Activated naive CD4-positive, alpha-beta T cell treated with anti-CD3 and anti-CD28 coated beads, Interleukin-2, amount 50 U/mL, for 16 hours (primary cell): Measurements from ENCODE around the gene ZC3H7B.
"Not testable (repeated sequence)": the region's sequence is repeated elsewhere in the genome, so short reads cannot be mapped to it uniquely, and the experiment has no call there.

Experiments
- DNase-seq: peaks from one replicate; pipeline ENCODE4 v3.0.0-alpha.2; 2020

Gene ZC3H7B, protein sequence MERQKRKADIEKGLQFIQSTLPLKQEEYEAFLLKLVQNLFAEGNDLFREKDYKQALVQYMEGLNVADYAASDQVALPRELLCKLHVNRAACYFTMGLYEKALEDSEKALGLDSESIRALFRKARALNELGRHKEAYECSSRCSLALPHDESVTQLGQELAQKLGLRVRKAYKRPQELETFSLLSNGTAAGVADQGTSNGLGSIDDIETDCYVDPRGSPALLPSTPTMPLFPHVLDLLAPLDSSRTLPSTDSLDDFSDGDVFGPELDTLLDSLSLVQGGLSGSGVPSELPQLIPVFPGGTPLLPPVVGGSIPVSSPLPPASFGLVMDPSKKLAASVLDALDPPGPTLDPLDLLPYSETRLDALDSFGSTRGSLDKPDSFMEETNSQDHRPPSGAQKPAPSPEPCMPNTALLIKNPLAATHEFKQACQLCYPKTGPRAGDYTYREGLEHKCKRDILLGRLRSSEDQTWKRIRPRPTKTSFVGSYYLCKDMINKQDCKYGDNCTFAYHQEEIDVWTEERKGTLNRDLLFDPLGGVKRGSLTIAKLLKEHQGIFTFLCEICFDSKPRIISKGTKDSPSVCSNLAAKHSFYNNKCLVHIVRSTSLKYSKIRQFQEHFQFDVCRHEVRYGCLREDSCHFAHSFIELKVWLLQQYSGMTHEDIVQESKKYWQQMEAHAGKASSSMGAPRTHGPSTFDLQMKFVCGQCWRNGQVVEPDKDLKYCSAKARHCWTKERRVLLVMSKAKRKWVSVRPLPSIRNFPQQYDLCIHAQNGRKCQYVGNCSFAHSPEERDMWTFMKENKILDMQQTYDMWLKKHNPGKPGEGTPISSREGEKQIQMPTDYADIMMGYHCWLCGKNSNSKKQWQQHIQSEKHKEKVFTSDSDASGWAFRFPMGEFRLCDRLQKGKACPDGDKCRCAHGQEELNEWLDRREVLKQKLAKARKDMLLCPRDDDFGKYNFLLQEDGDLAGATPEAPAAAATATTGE

DNA sequence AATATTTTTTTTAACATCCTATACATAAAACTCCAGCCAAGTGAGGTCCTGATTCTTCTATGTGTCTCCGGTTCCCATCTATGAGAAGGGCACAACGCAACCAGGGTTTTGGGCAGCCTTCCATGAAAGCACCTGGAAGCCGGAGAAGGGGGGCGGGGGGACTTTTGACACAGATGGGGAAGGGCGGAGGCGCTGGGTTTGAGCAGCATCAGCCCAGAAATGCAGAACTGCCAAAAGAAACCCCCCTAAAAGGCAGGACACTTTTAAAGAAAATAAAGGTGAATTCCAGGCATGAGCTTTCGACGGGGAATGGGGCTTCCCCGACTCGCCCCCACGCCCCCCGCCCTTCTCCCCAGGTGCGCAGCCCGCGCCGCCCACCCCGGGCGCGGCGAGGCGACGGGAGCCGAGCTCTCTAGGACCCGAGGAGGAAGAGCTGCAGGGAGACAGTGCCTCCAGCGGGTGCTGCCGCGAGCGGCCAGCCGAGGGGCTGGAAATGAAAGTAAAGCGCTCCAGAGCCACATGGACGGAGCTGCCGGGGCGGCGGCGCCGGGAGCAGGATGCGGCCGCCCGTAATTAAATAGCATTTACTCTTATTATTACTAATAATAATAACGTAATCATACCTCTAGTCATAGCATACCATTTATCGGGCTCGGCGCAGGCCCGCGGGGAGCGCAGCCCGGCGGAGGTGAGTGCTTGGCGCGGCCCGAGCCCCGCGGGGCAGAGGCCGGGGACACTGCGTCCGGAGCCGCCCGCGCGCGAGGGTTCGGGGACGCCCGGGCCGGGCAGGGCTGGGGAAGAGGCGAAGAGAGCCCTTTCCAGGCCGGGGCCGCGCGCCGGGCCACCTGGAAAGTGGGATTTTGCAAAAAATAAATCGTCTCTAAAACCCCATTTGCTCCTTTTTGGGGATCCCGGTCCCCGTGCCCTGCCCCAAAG lies at the start of gene ZC3H7B:
Gene ZC3H7B, plus strand, starts transcription at position 441 of the 936 bp plus-strand sequence. CDS start 19,136 bp downstream, outside the sequence.
- DNase-seq, result peak; percentile 86

DNA sequence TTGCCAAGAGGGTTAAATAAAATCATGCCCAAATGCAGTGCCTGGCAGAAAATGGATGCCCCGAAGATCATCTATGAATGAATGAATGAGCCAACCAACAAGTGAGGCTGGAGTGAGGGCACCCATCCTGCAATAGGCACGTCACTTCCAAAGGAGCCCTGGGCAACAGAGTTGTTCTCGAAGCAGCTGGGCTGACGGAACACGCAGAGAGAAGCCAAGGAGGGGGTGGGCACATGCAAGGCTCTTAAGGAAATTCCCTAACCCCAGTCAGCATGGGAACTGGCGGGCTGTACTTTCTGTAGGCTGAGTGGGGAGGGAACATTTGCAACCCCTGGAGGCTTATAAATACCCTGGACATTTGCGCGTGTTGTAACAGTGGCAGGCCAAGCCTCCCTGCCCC lies 49.0 kb upstream of the ZC3H7B start:
- DNase-seq, result no peak

DNA sequence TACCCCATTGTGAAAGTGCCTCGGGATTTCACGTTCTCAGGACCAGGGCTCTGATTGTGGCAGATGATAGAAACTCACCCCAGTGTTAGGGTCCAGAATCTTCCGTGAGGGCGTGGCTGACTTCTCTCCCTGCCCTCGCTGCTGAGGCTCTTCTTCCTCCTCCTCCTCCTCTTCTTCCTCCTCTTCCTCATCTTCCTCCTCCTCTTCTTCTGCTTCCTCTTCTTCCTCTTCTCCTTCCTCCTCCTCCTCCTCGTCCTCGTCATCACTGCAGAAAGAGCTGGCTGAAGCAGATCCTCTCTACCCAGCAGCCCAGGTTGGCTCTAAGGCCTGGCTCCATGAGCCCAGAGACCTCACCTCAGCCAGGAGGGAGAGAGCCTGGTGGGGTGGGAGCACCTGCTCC lies 47.1 kb upstream of the ZC3H7B start:
- no peak for DNase-seq

DNA sequence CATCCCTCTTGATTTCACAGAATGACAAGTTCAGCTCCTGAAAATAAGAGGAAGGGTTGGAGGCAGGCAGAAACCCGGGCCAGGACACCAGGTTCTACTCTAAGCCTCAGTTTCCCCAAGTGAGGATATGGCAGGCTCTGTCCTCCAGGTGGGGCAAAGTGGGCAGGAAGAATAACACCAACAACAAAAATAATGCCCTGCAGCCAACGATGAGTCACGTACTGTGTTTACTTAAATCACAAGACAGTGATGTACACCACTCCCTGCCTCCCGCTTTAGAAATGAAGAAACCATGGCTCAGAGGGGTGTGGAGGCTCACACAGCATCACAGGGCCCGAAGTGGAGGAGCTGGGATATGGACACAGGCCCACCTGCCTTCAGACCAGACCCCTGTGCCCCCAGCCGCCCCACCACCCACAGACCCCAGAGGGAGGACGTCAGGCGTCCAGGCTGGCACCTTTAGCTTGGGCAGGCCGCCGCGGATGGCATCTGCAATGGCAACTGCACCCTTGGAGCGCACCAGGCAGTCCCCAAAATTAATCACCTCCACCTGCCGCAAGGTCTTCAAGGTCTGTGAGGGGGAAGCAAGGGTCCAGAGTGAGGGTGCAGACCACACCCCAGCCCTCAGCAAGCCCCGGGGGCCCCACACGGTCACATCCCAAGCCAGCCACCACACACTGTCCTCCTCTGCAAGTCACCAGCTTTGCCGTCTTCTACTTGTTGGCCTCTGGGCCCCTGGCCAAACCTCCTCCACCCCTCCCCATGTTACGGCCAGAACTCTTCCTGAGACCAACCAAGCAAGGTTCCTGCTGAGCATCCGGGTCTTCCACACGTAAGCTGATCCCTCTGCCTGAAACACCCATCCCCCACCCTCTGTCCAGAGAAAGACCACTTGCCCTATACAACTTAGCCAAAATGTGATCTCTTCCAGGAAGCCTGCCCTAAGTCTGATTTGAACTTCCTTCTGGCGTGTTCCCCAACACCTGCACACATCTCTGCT lies 44.8 kb upstream of the ZC3H7B start:
- no peak for DNase-seq

DNA sequence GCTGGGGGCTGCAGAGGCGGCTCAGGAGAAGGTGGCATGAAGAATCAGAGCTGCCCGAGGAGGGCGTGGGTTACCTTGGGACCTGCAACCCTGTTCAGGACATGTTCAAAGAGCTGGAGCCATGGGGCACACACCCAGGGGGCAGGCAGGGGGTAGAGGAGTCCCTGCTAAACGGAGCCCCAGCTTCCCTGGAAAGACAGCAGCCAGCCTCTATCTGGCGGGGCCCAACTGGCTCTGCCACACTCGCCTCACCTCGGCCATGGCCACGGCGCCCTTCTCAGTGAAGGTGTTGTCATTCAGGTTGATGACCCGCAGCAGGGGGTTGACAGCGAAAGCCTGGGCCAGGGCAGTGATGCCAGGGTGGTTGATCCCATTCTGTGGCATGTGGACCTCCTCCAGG lies 43.6 kb upstream of the ZC3H7B start:
- DNase-seq, result no peak

DNA sequence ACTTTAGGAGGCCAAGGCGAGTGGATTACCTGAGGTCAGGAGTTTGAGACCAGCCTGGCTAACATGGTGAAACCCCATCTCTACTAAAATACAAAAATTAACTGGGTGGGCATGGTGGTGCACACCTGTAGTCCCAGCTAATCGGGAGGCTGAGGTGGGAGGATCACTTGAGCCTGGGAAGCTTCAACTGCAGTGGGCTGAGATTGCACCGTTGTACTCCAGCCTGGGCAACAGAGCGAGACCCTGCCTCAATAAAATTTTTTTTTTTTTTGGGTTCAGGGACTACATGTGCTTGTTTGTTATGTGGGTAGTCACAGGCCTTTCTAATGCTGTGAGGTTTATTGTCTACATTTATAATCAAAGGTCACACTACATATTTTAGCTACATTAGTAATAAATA lies 41.6 kb upstream of the ZC3H7B start:
- not testable (repeated sequence) for DNase-seq

DNA sequence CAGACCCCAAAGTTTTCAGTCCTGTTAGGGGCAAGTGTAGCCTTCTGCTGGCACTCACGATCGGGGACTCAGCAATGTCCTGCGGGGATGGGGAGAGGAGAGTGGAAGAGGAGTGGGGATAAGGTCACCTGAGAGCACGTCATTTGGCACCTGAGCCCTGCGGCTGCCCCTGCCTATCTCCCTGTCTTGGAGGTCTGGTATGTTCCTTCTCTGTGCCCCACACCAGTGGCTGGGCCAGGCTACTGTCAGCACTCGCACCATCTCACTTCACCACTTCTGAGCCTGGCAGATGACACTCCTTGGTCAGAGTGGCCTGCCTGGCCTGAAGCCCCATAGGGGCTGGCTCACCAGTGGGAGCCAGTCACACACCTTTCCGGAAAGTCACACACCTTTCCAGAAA lies 40.5 kb upstream of the ZC3H7B start:
- no peak for DNase-seq

DNA sequence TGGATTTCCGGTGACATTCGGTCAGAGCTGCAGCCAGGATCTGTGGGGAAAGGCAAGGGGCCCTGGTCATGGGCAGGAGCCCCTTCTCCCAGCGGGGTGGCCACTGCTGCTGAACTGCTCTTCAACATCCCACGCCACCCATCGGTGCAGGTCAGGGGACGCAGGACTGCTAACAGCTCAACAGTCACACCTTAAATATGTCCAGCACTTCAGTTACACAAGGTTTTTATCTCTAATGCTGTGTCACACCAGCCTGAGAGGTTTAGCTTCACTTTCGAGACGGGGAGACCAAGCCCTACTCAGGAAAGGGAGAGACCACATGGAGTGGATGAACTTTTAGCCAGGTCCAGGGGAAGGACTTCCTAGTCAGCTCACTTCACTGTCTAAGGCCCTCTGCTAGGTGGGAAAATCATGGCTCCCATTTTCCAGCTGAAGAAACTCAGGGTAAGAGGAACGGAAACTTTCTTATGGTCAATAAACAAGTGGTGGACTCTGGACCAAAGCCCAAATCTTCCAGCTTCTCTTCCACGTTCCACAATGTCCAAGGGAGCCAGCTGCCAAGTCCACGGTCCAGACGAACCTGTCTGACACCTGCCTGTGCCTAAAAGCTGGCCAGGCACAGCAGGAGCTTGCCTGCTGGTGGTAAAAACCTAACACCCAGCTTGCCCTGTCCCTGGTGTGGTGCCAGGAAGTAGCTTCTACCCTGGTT lies 39.6 kb upstream of the ZC3H7B start:
- no peak for DNase-seq

DNA sequence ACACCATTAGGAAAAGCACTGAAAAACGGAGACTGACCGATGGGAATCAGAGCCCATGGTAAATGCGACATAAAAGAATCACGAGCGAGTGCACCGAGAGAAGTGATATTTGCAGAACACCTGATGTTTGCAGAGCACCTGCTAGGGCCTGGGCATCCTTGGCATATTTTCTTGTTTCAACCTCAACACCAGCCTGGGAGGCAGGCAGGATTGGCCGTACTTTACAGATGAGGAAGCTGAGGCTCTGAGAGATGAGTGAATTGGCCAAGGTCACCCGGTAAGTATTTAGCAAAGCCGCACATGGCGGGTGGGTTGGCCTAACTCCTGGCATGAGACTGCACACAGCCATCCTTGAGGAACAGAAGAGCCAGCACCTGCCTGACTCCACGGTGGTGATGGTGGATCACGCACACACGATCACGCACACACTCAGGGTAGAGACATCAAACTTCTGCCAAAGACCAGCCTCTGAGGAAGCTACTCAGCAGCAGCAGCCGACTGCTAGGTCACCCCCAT lies 39.0 kb upstream of the ZC3H7B start:
- no peak for DNase-seq

DNA sequence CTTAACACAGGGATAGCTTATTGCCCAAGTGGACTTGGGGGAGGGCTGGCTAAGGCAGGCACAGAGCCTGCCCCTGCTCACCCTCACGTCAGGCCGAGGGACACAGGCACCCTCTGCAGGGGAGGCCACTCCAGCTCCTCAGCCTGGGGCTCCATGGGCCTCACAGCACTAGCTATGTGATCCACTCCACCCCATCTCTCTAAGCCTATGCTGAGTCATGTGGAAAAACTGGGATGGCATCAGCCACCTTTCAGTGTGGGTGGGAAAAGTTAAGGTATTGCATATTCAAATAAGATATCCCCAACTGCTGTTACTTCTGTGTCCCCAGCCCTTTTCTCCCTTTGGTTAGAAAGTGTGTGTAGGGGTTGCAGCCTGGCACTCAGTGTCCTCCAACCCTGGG lies 37.6 kb upstream of the ZC3H7B start:
- no peak for DNase-seq

DNA sequence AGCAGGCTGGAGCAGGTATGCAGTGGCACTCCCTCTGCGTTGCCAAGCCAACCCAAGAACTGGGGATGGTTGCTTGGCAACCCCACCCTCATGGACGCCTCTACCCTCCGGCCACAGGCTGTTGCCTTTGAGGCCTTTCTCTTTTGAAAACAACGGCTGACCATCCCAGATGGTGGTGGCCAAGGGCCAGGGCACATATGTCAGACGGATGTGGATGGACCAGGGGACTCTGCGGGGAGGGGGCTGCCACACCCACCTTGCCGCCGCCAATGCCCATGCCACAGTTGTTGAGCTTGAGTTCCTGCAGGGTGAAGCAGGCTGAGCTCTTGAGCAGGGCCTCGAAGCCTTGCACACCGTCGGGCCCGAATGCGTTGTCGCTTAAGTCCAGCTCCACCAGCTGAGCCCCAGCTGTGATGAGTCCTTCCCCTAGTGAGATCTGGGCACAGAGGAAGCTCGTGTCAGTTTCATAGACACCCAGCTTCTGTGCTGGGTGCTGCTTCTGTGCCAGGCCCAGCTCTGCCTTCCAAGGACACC lies 36.9 kb upstream of the ZC3H7B start:
- DNase-seq, result no peak

DNA sequence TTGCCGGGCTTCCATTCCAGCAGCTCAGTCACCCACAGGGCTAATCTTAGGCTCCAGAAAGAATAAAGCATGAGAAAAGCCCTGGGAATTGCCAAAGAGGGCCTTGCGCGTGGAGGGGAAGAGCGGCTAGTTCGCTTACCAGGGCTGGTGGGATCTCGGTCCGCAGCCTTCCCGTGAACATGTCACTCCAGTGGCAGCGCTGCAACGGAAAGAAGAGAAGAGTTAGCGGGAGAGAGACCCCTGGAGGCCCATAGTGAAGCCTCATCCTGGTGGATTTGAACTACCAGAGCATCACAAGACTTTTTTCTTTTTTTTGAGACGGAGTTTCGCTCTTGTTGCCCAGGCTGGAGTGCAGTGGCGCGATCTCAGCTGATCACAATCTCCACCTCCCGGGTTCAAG lies 33.4 kb upstream of the ZC3H7B start:
- DNase-seq, result no peak

DNA sequence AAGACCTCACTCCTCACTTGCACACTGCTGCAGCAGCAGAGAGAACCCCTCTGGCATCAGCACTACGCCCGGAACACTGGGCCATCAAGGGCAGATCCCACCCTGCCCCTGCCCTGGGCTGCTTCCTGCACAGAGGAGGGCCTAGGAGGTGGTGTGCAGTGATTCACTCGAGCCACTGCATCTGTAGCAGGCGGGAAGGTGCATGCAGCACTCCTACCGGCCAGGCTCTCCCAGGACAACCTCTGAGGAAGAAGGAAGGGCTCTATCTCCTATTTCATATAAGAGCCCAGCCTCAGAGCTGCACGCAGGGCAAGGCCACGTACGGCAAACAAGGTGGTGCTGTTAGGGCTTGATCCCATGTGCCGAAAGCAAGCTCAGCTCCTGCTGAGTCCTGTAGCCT lies 29.5 kb upstream of the ZC3H7B start:
- no peak for DNase-seq

DNA sequence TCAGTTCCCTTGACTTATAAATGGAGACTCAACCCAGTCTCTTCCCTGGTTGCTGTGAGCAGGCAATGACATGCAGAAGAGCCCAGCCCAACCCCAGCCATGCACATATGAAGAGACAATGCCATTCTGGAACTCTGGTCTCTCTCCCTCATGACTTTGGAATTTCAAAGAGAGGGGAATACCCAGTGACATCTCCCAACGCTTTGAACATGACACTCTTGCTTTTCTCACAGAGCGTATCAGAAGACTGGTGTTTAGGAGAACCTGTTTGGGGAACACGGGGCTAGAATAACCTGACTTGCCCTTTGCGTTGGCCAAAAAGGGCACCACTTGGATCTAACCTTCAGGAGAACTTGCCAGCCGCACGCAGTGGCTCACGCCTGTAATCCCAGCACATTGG lies 28.2 kb upstream of the ZC3H7B start:
- no peak for DNase-seq

DNA sequence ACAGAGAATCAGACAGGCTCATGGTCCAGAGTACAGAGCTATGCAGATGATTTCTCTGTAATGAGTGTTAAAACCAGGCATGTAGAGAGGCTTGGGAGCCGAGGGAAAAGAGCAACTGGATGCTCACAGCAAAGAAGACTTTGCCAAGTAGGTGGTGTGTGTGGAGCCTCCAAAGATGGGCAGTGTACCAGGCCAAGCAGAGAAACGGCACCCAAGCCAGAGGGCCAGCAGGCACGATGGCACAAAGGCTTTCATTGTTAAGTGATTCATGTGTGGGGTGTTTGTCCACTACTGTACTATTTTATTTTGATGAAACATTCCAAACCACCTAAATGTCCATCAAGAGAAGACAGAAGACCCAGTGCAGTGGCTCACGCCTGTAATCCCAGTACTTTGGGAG lies 26.5 kb upstream of the ZC3H7B start:
- DNase-seq, result no peak

DNA sequence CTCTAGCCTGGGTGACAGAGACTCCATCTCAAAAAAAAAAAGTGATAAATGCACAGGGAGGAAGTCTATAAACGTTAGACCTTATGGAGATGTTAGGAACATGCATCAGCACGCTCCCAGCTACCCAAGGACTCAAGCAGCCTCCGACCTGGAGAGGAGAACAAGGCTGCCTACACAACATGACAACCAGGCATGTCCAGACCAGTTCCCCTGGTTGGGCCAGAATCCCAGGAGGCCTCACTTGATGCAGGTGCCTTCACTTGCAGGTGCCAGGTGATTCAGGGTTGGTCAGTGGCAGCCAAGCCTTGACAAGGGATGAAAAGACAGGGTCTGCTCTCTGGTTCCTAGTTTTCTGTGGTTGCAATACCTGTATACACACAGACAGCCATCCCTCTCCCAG lies 21.3 kb upstream of the ZC3H7B start:
- no peak for DNase-seq

DNA sequence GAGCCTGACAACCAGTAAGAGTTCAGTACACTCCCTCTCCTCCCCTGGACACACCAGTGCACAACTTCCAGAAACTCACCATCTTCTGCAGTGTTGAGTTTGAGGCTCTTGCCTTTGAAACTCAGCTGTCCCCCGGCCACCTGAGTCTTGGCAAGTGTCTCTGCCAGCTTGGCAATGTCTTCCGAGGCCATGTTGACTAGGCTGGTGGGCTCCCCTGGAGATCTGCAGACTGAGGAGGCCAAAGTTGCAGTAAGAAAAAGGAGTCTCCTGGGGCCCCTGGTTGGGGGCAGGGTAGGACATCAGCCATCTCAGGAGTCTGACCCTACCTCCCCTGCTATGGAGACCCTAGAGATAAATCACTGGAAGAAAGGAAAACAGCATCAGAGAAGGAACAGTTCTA lies 20.5 kb upstream of the ZC3H7B start:
- DNase-seq, result no peak

DNA sequence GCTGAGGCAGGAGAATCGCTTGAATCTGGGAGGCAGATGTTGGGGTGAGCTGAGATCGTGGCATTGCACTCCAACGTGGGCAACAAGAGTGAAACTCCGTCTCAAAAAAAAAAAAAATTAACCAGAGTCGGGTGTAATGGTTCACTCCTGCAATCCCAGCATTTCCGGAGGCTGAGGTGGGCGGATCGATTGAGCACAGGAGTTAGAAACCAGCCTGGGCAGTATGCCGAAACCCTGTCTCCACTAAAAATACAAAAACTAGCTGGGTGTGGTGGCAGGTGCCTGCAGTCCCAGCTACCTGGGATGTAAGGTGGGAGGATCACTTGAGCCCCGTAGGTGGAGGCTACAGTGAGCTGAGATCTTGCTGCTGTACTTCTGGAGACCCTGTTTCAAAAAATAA lies 16.9 kb upstream of the ZC3H7B start:
- no peak for DNase-seq

DNA sequence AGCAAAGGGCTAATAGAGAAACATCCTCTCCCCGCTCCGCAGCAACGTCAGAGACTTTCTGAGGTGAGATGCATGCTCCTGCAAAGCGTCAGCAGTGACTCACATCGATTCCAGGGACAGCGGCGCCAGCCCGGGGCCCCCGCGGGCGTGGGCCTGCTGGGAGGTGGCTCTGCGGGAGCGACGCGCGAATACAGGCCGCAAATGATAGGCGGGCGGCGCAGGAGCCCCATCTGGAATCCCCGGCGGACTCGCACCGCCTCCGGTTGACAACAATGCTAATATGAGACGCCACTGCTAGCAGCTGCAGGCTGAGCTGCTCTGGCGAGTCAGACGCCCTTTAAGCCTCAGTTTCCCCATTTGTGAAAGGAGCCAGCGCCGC lies 15.9 kb upstream of the ZC3H7B start:
- peak; percentile 91 for DNase-seq
